GM21447 (cell line): ENCODE data around the gene IFT88.

Source experiments
- ATAC-seq: cut with Tn5 transposase; IDR thresholded peaks from one replicate; pipeline ENCODE4 v1.9.1; 2021; ENCODE audit not compliant: unreplicated experiment

The IFT88 gene

GRCh38 chr13:20566898-20567874, at the start of gene IFT88:
IFT88 (plus strand) TSS chr13:20567157; CDS start chr13:20574386, 7,229 bp downstream.
- peak; percentile 91 for ATAC-seq

GRCh38 chr13:20518660-20519100, 48.3 kb upstream of the IFT88 start:
- ATAC-seq: no peak

DNA sequence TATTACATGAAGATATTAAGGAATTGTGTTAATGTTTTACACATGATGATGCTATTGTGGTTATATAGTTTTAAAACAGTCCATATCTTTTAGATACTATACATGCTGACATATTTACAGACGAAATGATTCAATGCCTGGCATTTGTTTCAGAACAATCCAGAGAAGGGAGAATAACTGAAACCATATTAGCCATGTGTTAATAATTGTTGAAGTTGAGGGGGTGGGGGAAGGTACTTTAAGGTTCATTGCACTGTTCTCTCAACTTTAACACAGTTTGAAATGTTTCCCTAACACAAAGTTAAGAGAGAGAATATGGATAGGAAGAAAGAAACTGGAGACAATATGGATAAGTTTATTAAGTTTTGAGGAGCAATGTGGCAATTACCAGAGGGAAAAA, 47.1 kb upstream of the IFT88 start:
- ATAC-seq: no peak

GRCh38 chr13:20521364-20522115, 45.4 kb upstream of the IFT88 start:
- ATAC-seq: no peak

DNA sequence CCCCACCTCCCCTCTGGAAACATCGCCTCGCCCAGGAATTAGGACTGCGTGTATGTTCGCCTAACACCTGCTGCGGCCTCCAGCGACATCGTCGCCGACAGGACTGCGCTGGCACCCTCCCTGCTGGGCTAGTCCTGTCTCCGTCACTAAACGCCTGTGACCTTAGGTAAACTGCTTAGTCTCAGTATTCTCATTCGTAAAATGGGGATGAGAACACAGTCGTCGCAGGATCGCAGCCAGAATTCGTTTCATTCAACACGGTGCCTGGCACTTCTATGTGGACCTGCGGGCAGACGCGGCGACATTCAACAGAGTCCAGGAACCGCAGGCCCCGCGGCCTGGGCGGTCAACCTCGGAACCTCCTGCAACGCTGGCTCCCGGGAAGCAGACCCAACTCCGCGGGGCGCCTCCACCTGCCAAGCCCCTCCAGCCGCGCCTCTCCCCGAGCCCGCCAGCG, 41.8 kb upstream of the IFT88 start:
- peak; percentile 9 for ATAC-seq

DNA sequence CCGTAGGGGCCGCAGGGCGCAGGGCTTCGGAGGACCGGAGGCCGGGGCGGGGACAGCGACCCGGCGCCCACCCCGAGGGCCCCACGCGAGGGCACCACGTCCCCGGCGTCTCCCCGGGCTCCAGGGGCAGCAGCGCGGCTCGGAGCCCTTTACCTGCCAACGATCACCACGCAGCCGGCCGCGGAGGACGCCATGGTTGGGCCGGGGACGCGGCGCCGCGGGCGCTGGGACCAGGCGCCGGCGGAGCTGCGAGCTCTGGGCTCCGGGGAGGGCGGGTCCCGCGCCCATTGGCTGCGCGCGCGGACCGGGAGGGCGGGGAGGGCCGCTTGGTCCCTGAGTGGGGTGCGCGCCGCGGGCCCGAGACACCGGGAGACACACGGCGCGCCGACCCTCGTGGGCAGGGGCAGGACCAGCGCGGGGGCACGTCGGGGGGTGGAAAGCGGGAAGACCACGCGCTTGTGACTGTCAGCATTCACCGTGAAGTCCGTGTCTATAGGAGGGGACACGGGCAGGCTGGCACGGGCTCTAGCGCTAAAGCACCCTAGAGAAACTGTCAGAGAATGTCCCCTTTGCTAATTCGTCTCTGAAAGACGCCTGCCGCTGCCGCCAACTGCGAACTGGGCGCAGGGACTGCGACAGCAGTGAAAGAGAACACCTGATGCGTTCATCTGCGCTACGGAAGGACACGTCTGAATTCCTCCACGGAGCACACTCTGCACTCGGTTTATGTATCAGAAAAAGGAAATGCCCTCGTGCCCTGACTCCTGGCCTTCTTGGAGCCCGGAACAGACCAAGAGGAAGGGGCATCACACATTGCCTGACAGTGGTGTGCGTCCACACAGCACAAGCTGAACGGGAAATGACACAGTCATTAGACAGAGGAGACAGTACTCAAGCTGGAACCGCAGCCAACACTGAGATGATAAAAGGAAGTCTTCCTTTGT, 41.1 kb upstream of the IFT88 start, which contains the start of gene CRYL1:
Gene CRYL1 (minus strand): TSS at position 257 of the 944 bp plus-strand sequence. CDS start 63 bp downstream, at position 194.
- peak; percentile 72 for ATAC-seq

- no peak for ATAC-seq
These were observed 40.3 kb upstream of the IFT88 start for GRCh38 chr13:20526664-20527063.

DNA sequence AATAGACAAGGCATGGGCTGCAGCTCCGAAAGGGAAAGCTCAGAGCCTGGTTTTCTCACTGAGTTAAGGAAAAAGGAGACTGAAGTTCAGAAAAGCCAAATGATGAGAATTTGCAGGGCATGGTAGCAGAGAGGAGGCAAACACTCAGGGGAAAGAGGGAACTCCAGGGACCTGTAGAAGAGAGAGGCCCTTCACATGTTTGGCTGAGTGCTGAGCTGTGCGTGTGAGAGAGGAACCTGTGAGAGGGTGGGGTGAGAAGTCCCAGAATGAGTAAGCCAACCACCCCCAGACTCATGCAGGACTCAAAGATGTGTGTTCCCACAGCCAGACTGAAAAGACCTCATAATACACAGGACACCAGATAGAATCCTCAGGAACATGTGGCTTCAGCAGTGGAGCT, 38.5 kb upstream of the IFT88 start:
- ATAC-seq: no peak

GRCh38 chr13:20534038-20534608, 32.8 kb upstream of the IFT88 start:
- ATAC-seq: no peak

- no peak for ATAC-seq
These were observed 30.0 kb upstream of the IFT88 start for GRCh38 chr13:20536992-20537391.

DNA sequence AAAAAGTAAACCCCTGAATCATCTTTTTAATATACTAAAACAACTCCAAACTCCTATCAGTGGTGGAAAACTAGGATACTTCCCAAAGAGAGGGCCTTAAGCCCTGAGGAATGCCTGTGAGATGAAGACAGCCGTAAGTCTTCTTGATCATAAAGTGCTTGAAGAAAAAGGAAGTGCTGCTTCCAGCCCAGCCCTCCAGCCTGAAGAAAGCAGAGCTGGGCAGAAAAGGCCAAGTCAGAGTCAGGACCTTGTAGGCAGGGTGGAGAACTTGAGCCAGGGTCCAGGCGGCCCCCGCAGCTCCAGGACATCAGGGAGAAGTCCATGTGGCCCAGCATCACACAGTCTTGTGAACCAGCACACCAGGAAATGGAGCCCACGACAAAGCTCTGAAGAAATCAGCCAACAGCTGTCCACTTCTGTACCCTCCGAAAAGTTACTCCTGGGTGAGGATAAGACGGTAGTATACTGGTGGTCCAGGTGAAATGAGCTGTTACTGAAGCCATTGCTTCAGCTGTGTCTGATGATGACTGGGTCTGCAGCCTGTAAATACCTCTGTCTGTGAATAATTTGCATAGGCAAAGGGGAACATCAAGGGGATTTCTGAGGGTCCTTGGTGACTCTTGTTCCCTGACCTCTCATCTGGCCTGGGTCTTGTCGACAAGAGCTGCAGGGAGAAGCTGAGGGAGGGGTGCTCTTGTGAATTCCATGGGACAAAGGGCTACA, 22.6 kb upstream of the IFT88 start:
- no peak for ATAC-seq

DNA sequence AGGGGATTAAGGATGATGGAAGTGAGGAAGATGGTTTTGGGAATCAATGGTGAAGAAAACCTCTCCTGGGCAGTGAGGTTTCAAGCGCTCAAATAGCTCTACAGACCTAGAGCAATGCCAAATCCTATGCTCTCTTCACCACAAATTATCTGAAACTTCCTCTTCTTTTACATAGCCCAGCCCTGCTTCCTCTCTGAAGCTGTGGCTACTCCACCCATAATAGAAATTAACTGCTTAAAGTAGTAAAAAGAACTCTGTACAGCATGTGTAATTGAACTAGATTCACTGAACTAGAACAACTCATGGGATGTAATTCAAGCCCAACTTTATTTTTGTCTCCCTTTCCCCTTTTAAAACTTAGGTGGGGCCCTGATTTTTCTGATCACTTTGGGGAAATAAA, 20.4 kb upstream of the IFT88 start:
- peak; percentile 59 for ATAC-seq

DNA sequence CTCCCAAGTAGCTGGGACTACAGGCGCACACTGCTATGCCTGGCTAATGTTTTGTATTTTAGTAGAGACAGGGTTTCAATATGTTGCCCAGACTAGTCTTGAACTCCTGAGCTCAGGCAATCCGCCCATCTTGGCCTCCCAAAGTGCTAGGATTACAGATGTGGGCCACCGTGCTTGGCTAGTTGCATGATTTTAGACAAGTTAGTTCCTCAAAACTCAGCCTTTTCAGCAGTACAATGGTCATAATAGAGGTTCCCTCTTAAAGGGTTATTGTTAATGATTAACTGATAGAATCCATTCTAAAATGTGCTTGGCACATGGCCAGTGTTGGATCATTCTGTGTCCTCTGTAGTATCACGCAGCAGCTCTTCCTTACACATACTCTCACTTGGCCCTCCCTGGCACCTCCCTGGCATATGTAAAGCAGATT, 19.5 kb upstream of the IFT88 start:
- ATAC-seq: no peak

GRCh38 chr13:20550799-20551198, 16.2 kb upstream of the IFT88 start:
- no peak for ATAC-seq

- ATAC-seq: no peak
These were observed 13.6 kb upstream of the IFT88 start for GRCh38 chr13:20553311-20553710.

DNA sequence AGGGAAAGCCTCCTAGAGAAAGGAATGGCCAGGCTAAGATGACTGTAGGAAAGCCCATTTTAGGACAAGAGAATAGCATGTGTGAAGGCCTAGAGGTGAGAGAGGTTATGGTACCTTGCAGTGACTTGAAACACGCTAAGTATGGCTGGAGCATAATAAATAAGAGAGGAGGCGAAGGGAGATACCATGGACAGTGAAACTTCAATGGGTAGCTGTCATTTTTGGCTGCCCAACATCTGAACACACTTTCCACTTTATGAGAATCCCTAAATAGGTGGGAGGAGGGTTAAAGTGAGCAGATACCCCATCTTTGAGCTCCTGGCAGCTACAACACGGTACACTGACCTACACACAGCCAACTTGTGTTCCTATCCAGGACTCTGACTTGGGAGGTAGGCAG, 8.0 kb upstream of the IFT88 start:
- ATAC-seq: no peak

DNA sequence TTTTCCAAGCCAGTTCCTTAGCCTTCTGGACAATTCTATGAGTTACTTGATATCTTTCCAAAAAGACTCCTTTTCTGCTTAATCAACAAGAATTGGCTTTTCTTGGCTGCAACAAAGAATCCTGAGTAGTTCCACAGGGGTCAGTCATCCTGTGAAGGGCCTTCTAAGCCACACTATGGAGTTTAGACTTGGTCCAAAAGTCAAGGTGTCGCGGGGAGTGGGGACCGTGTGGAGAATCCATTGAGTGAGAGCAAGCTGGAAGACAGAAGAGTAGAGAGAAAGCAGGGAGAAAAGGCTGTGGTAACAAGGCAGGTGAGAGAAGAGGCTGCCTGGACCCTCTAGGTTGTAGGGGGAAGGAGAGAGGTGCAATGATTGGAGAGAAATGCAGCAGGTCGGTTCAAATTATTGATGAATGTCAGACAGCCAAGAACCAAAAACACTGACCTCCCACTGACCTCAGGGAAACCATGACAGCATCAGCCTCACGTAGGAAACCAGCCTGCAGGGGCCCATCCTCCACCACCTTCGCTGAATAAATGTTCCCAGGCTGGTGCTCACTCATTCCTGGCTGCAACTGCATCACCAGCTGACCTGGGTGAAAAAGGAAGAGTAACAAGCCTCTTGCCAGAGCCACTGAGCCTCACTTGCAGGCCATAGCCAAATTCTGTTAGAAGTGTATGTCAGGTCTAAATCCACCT, 7.1 kb upstream of the IFT88 start:
- ATAC-seq: no peak

GRCh38 chr13:20561741-20562140, 5.2 kb upstream of the IFT88 start:
- no peak for ATAC-seq
